Esophagus muscularis mucosa (tissue), 4 donors: ENCODE measurements around the gene UFC1. TPM values are rescaled to one million over a fixed set of nuclear protein-coding genes. Genes with fewer than 3 reads are reported as not detected.
"Not testable (repeated sequence)": the region's sequence is repeated elsewhere in the genome, so short reads cannot be mapped to it uniquely, and the experiment has no call there.

Source experiments
- DNase-seq: peaks from one replicate; pipeline ENCODE4 v3.0.0-alpha.2; 2017; ENCODE audit errors: extremely low spot score
- H3K27ac ChIP-seq, 4 donors: fragments of 200-600 bp; sonication (generic); replicated peaks in 1 of 4; 1 replicate in 3 of 4; 2 replicates in 1 of 4; pipeline ENCODE4 v1.5.1; 2016 to 2019; ENCODE audit warnings: mild to moderate bottlenecking in 1 of 4
- H3K27me3 ChIP-seq, 4 donors: fragments of 200-600 bp; sonication (generic); one replicate each; pipeline versions ENCODE4 v1.5.1 to v1.6.0; 2016 to 2019
- H3K36me3 ChIP-seq, 4 donors: fragments of 200-600 bp; sonication (generic); one replicate each; pipeline ENCODE4 v1.5.1; 2016 to 2019
- H3K4me1 ChIP-seq, 4 donors: fragments of 200-600 bp; sonication (generic); one replicate each; pipeline ENCODE4 v1.5.1; 2016 to 2019
- H3K4me3 ChIP-seq, 4 donors: fragments of 200-600 bp; sonication (generic); 1 replicate in 2 of 4; 2 replicates in 2 of 4; pipeline ENCODE4 v1.5.1; 2016 to 2019; ENCODE audit warnings: mild to moderate bottlenecking in 4 of 4, moderate library complexity in 1 of 4
- H3K9me3 ChIP-seq, 4 donors: fragments of 200-600 bp; sonication (generic); 1 replicate in 3 of 4; 2 replicates in 1 of 4; pipeline ENCODE4 v1.5.1; 2016 to 2019
- EP300 ChIP-seq: sonication (generic); formaldehyde crosslinking; IDR thresholded peaks from one replicate; pipeline ENCODE4 v1.6.1; 2017; ENCODE audit warnings: antibody characterized with exemption
- POLR2A ChIP-seq: fragments of 450-650 bp; IDR thresholded peaks from one replicate; pipeline ENCODE4 v1.6.1; 2017; ENCODE audit warnings: antibody characterized with exemption, moderate library complexity, mild to moderate bottlenecking, low read depth
- POLR2AphosphoS5 ChIP-seq, 2 donors: sonication (generic); formaldehyde crosslinking; IDR thresholded peaks; one replicate each; pipeline ENCODE4 v1.6.1; 2017; ENCODE audit warnings: antibody characterized with exemption in 2 of 2
- WGBS: methylation state at CpG from one replicate; pipeline ENCODE4 v1.1.5; 2018; 5-methylcytosine and 5-hydroxymethylcytosine counted together
- intact Hi-C: fragments of 100-400 bp; cut with DNase I; formaldehyde crosslinking; loops from one replicate; pipeline ENCODE4 v1.15.1; 2023
- total RNA-seq, 4 donors: library from RNA; depleted of rRNA; stranded (reverse); fragments of >200 nt; gene quantifications; one replicate each; pipeline versions ENCODE4 v1.1.0 to v1.2.1, GENCODE V29; 2016
- TF ChIP-seq, protein P1 (sequence below), 3 experiments: fragments of 200-600 bp in 2 of 3; fragments of 450-650 bp in 1 of 3; sonication (generic) in 2 of 3; IDR thresholded peaks; one replicate each; pipeline ENCODE4 v1.5.1; 2017 to 2019; ENCODE audit warnings: antibody characterized with exemption in 3 of 3, mild to moderate bottlenecking in 2 of 3, moderate library complexity in 1 of 3

UFC1 gene
- total RNA-seq, 4 donors from 2014 or later, result 62.8 to 86.1 (median 71.6) TPM

GRCh38 chr1:161114556-161114955 is 39.2 kb upstream of the UFC1 start:
- Histone ChIP-seq H3K4me1 (peaks cover 45 to 64% (median 54%) of the 10 kb centered on the region in 4 donors), H3K27ac (no peak overlapping the region), H3K36me3 (peaks cover 0 to 18% (median 4%) of the 10 kb centered on the region in 4 donors), H3K9me3 (no peaks in the 10 kb centered on the region), H3K4me3 (no peak overlapping the region), H3K27me3 (no peaks in the 10 kb centered on the region)
- 85% methylated on average over 2 of the region's 2 CpGs for WGBS
- TF ChIP-seq POLR2A (no peak), POLR2AphosphoS5 (IDR thresholded peaks at IDR 0.05) (no peak), EP300 (no peak)
- TF ChIP-seq, protein P1, sequence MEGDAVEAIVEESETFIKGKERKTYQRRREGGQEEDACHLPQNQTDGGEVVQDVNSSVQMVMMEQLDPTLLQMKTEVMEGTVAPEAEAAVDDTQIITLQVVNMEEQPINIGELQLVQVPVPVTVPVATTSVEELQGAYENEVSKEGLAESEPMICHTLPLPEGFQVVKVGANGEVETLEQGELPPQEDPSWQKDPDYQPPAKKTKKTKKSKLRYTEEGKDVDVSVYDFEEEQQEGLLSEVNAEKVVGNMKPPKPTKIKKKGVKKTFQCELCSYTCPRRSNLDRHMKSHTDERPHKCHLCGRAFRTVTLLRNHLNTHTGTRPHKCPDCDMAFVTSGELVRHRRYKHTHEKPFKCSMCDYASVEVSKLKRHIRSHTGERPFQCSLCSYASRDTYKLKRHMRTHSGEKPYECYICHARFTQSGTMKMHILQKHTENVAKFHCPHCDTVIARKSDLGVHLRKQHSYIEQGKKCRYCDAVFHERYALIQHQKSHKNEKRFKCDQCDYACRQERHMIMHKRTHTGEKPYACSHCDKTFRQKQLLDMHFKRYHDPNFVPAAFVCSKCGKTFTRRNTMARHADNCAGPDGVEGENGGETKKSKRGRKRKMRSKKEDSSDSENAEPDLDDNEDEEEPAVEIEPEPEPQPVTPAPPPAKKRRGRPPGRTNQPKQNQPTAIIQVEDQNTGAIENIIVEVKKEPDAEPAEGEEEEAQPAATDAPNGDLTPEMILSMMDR (IDR thresholded peaks at IDR 0.05), result no peak
- no peak for DNase-seq
- intact Hi-C loops, result loop anchor here (10.0 kb wide), 1 partner anchor 280 kb away; no protein-coding TSS in a partner anchor

GRCh38 chr1:161115132-161115711 is 38.6 kb upstream of the UFC1 start:
- intact Hi-C loops, result loop anchor here (10.0 kb wide), 1 partner anchor 280 kb away; no protein-coding TSS in a partner anchor
- Histone ChIP-seq H3K27me3 (no peaks in the 10 kb centered on the region), H3K9me3 (no peaks in the 10 kb centered on the region), H3K27ac (no peak overlapping the region), H3K4me1 (peaks cover 52 to 70% (median 60%) of the 10 kb centered on the region in 4 donors), H3K4me3 (no peak overlapping the region), H3K36me3 (peaks cover 0 to 13% (median 4%) of the 10 kb centered on the region in 4 donors)
- TF ChIP-seq, protein P1 (IDR thresholded peaks at IDR 0.05), result no peak
- TF ChIP-seq POLR2AphosphoS5 (IDR thresholded peaks at IDR 0.05), result no peak
- TF ChIP-seq EP300, result no peak
- TF ChIP-seq POLR2A, result no peak
- DNase-seq, result no peak
- WGBS, result 89% methylated on average over 12 of the region's 12 CpGs

- H3K4me3 ChIP-seq, DNase-seq, H3K9me3 ChIP-seq, H3K27ac ChIP-seq, H3K27me3 ChIP-seq: not testable (repeated sequence)
- intact Hi-C loops, result loop anchor here (10.0 kb wide), 1 partner anchor 281 kb away; no protein-coding TSS in a partner anchor
- peaks cover 52 to 77% (median 66%) of the 10 kb centered on the region in 4 donors for H3K4me1 ChIP-seq
- WGBS, result 91% methylated on average over 5 of the region's 6 CpGs
- peaks cover 7 to 21% (median 12%) of the 10 kb centered on the region in 4 donors for H3K36me3 ChIP-seq
These were observed 37.8 kb upstream of the UFC1 start for GRCh38 chr1:161115961-161116360.

- Histone ChIP-seq H3K36me3 (peaks cover 26 to 41% (median 32%) of the 10 kb centered on the region in 4 donors), H3K4me3 (peak within 1 kb of the TSS; percentile 88 to 99 (median 96)), H3K27ac (peak within 1 kb of the TSS; percentile 93 to 96 (median 95)), H3K9me3 (no peaks in the 10 kb centered on the region), H3K27me3 (no peaks in the 10 kb centered on the region), H3K4me1 (peaks cover 47 to 73% (median 55%) of the 10 kb centered on the region in 4 donors)
- peak; percentile 95 for DNase-seq
- WGBS, result 0% methylated on average over 15 of the region's 58 CpGs
- TF ChIP-seq POLR2A (peak; percentile 90), POLR2AphosphoS5 (IDR thresholded peaks at IDR 0.05) (peak; percentile 95 to 98), EP300 (no peak)
- TF ChIP-seq, protein P1 (IDR thresholded peaks at IDR 0.05), result no peak
- intact Hi-C loops, result loop anchor here (10.0 kb wide), 1 partner anchor 283 kb away; no protein-coding TSS in a partner anchor
These were observed 35.8 kb upstream of the UFC1 start, which contains the start of the genes NIT1 and PFDN2 for GRCh38 chr1:161117759-161118581. Gene NIT1, plus strand, starts transcription at chr1:161118105. Its CDS starts 72 bp downstream, at chr1:161118177. Gene PFDN2, minus strand, starts transcription at chr1:161118037. Its CDS starts 11 bp downstream, at chr1:161118026.
